HEK293 (cell line): Measurements from ENCODE around the gene UNC93B1.

Experiments used
- CTCF ChIA-PET: fragments of 350-600 bp; formaldehyde crosslinking; extraction: SDS; loops from one replicate; lab custom pipeline; 2021; ENCODE audit warnings: antibody characterized with exemption; lab: Yijun Ruan, JAX
- POLR2A ChIA-PET: fragments of 300-600 bp; formaldehyde crosslinking; extraction: SDS; loops from one replicate; lab custom pipeline; 2020; ENCODE audit warnings: antibody characterized with exemption, inconsistent platforms; lab: Yijun Ruan, JAX
- H3K27ac ChIP-seq: fragments of 200-500 bp; sonication (Bioruptor generic); 2 replicates; pipeline ENCODE4 v1.5.1; 2014; ENCODE audit warnings: low read depth, low read length, control low read depth, inconsistent platforms; ENCODE audit errors: extremely low read depth
- H3K36me3 ChIP-seq, 2 experiments: fragments of 200-500 bp in 1 of 2; sonication (Bioruptor generic) in 1 of 2; 1 replicate in 1 of 2; 2 replicates in 1 of 2; pipeline ENCODE4 v1.5.1; 2014 to 2017; ENCODE audit warnings: inconsistent platforms in 2 of 2, low read length in 2 of 2; ENCODE audit not compliant: control insufficient read depth in 2 of 2, insufficient read depth in 1 of 2
- H3K4me1 ChIP-seq: fragments of 200-500 bp; sonication (Bioruptor generic); 2 replicates; pipeline ENCODE4 v1.5.1; 2014; ENCODE audit warnings: mild to moderate bottlenecking, low read length, inconsistent platforms; ENCODE audit not compliant: control insufficient read depth, insufficient read depth
- H3K4me3 ChIP-seq: 2 replicates; pipeline ENCODE4 v1.5.1; 2011; ENCODE audit warnings: low read depth, mild to moderate bottlenecking, control low read depth, low read length, moderate library complexity
- H3K9me3 ChIP-seq: fragments of 200-500 bp; sonication (Bioruptor generic); 2 replicates; pipeline ENCODE4 v1.5.1; 2014; ENCODE audit warnings: low read depth, low read length, inconsistent platforms; ENCODE audit not compliant: control insufficient read depth, insufficient read depth
- EGR2 ChIP-seq: fragments of 450-650 bp; formaldehyde crosslinking; IDR thresholded peaks from 2 replicates; pipeline ENCODE4 v1.5.1; 2016; ENCODE audit warnings: low read depth, missing biosample characterization, missing genetic modification characterization
- GLIS2 ChIP-seq: fragments of 450-650 bp; formaldehyde crosslinking; IDR thresholded peaks from 2 replicates; pipeline ENCODE4 v1.5.1; 2016; ENCODE audit warnings: missing biosample characterization, missing genetic modification characterization
- SP2 ChIP-seq: fragments of 450-650 bp; formaldehyde crosslinking; IDR thresholded peaks from 2 replicates; pipeline ENCODE4 v1.5.1; 2016; ENCODE audit warnings: missing biosample characterization, missing genetic modification characterization
- SP3 ChIP-seq: fragments of 450-650 bp; formaldehyde crosslinking; IDR thresholded peaks from 2 replicates; pipeline ENCODE4 v1.5.1; 2016; ENCODE audit warnings: missing biosample characterization, missing genetic modification characterization
- YY2 ChIP-seq: fragments of 450-650 bp; formaldehyde crosslinking; IDR thresholded peaks from 2 replicates; pipeline ENCODE4 v1.5.1; 2016; ENCODE audit warnings: missing biosample characterization, missing genetic modification characterization
- ZBTB20 ChIP-seq: fragments of 450-650 bp; formaldehyde crosslinking; IDR thresholded peaks from 2 replicates; pipeline ENCODE4 v1.5.1; 2016; ENCODE audit warnings: missing biosample characterization, missing genetic modification characterization
- ZEB2 ChIP-seq: fragments of 450-650 bp; formaldehyde crosslinking; IDR thresholded peaks from 2 replicates; pipeline ENCODE4 v1.5.1; 2016; ENCODE audit warnings: missing biosample characterization, missing genetic modification characterization
- ZFHX2 ChIP-seq: fragments of 450-650 bp; formaldehyde crosslinking; conservative IDR thresholded peaks from 2 replicates; pipeline ENCODE4 v1.5.1; 2016; ENCODE audit warnings: missing biosample characterization, missing genetic modification characterization
- ZFP69B ChIP-seq: fragments of 450-650 bp; formaldehyde crosslinking; IDR thresholded peaks from 2 replicates; pipeline ENCODE4 v1.5.1; 2016; ENCODE audit warnings: missing biosample characterization, missing genetic modification characterization
- ZIC2 ChIP-seq: fragments of 450-650 bp; formaldehyde crosslinking; IDR thresholded peaks from 2 replicates; pipeline ENCODE4 v1.5.1; 2016; ENCODE audit warnings: missing biosample characterization, missing genetic modification characterization
- ZNF155 ChIP-seq: fragments of 450-650 bp; formaldehyde crosslinking; IDR thresholded peaks from 2 replicates; pipeline ENCODE4 v1.5.1; 2016; ENCODE audit warnings: missing biosample characterization, missing genetic modification characterization
- ZNF19 ChIP-seq: fragments of 450-650 bp; formaldehyde crosslinking; IDR thresholded peaks from 2 replicates; pipeline ENCODE4; 2016; ENCODE audit warnings: missing biosample characterization, missing genetic modification characterization, low read depth
- ZNF211 ChIP-seq: fragments of 450-650 bp; formaldehyde crosslinking; IDR thresholded peaks from 2 replicates; pipeline ENCODE4 v1.5.1; 2016; ENCODE audit warnings: low read depth, missing biosample characterization, missing genetic modification characterization
- ZNF223 ChIP-seq: fragments of 450-650 bp; formaldehyde crosslinking; IDR thresholded peaks from 2 replicates; pipeline ENCODE4 v1.5.1; 2016; ENCODE audit warnings: missing biosample characterization, missing genetic modification characterization
- ZNF266 ChIP-seq: fragments of 450-650 bp; formaldehyde crosslinking; IDR thresholded peaks from 2 replicates; pipeline ENCODE4 v1.5.1; 2016; ENCODE audit warnings: missing biosample characterization, missing genetic modification characterization, low read depth
- ZNF335 ChIP-seq: fragments of 450-650 bp; formaldehyde crosslinking; conservative IDR thresholded peaks from 2 replicates; pipeline ENCODE4 v1.5.1; 2016; ENCODE audit warnings: missing biosample characterization, missing genetic modification characterization
- ZNF366 ChIP-seq: fragments of 450-650 bp; formaldehyde crosslinking; conservative IDR thresholded peaks from 2 replicates; pipeline ENCODE4 v1.5.1; 2016; ENCODE audit warnings: missing biosample characterization, missing genetic modification characterization
- ZNF391 ChIP-seq: fragments of 450-650 bp; formaldehyde crosslinking; IDR thresholded peaks from 2 replicates; pipeline ENCODE4 v1.5.1; 2016; ENCODE audit warnings: low read depth, missing biosample characterization, missing genetic modification characterization, borderline replicate concordance
- ZNF394 ChIP-seq: fragments of 450-650 bp; formaldehyde crosslinking; IDR thresholded peaks from 2 replicates; pipeline ENCODE4 v1.5.1; 2016; ENCODE audit warnings: missing biosample characterization, missing genetic modification characterization, mild to moderate bottlenecking, moderate library complexity, borderline replicate concordance
- ZNF404 ChIP-seq: fragments of 450-650 bp; formaldehyde crosslinking; IDR thresholded peaks from 2 replicates; pipeline ENCODE4 v1.5.1; 2017; ENCODE audit warnings: missing biosample characterization, missing genetic modification characterization
- ZNF433 ChIP-seq: fragments of 450-650 bp; formaldehyde crosslinking; IDR thresholded peaks from 2 replicates; pipeline ENCODE4 v1.5.1; 2016; ENCODE audit warnings: missing biosample characterization, missing genetic modification characterization, low read depth
- ZNF510 ChIP-seq: fragments of 450-650 bp; formaldehyde crosslinking; IDR thresholded peaks from 2 replicates; pipeline ENCODE4 v1.5.1; 2018; ENCODE audit warnings: mild to moderate bottlenecking, missing genetic modification characterization, missing biosample characterization; ENCODE audit not compliant: insufficient replicate concordance
- ZNF530 ChIP-seq: fragments of 450-650 bp; formaldehyde crosslinking; IDR thresholded peaks from 2 replicates; pipeline ENCODE4 v1.5.1; 2016; ENCODE audit warnings: low read depth, missing biosample characterization, missing genetic modification characterization
- ZNF596 ChIP-seq: fragments of 450-650 bp; IDR thresholded peaks from 2 replicates; pipeline ENCODE4 v1.5.0; 2018; ENCODE audit warnings: missing biosample characterization, mild to moderate bottlenecking, missing genetic modification characterization, moderate library complexity
- ZNF600 ChIP-seq: fragments of 450-650 bp; formaldehyde crosslinking; IDR thresholded peaks from 2 replicates; pipeline ENCODE4 v1.5.1; 2016; ENCODE audit warnings: missing biosample characterization, missing genetic modification characterization
- ZNF626 ChIP-seq: fragments of 450-650 bp; sonication (Bioruptor Pico); formaldehyde crosslinking; IDR thresholded peaks from 2 replicates; pipeline ENCODE4 v1.5.1; 2018; ENCODE audit warnings: missing biosample characterization, missing genetic modification characterization, inconsistent platforms
- ZNF707 ChIP-seq: fragments of 450-650 bp; formaldehyde crosslinking; IDR thresholded peaks from 2 replicates; pipeline ENCODE4 v1.5.1; 2016; ENCODE audit warnings: missing biosample characterization, missing genetic modification characterization
- ZSCAN16 ChIP-seq: fragments of 450-650 bp; formaldehyde crosslinking; IDR thresholded peaks from 2 replicates; pipeline ENCODE4 v1.5.1; 2016; ENCODE audit warnings: missing biosample characterization, missing genetic modification characterization
- TF ChIP-seq, protein P1 (sequence below): fragments of 450-650 bp; formaldehyde crosslinking; IDR thresholded peaks from 2 replicates; pipeline ENCODE4 v1.5.1; 2017; ENCODE audit warnings: missing biosample characterization, missing genetic modification characterization
- TF ChIP-seq, protein P2 (sequence below): IDR thresholded peaks from 2 replicates; pipeline ENCODE4 v1.6.1; 2011; ENCODE audit warnings: mild to moderate bottlenecking, low read depth, low read length, borderline replicate concordance

Gene UNC93B1

DNA sequence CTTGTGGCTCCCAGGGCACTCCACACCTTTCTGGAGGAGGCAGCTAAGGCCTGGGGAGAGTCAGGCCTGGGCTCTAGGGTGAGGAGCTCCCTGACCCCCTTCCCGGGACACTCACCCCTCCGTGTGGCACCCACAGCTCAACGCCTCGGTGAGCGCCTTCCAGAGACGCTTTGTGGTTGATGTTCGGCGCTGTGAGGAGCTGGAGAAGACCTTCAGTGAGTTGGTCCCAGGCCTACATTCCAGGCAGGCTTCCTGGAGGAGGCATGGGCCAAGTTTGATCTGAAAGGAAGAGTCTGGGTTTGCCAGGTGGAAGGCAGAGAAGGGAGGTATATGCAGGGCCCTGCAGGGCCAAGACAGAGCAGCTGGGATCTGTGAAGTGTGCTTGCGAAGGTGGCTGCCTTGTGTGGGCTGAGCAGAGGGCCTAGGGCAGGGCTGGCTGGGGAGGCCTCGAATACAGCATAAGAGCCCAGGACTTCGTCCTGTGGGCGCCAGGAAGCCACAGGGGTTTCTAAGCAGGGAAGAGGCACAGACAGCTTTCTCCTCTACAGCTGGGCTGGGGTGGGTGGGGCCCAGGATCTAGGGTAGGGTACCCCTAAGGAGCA lies 37.8 kb upstream of the UNC93B1 start (continued):
- no peak for TF ChIP-seq ZNF266 (tag by site-specific recombination)

DNA sequence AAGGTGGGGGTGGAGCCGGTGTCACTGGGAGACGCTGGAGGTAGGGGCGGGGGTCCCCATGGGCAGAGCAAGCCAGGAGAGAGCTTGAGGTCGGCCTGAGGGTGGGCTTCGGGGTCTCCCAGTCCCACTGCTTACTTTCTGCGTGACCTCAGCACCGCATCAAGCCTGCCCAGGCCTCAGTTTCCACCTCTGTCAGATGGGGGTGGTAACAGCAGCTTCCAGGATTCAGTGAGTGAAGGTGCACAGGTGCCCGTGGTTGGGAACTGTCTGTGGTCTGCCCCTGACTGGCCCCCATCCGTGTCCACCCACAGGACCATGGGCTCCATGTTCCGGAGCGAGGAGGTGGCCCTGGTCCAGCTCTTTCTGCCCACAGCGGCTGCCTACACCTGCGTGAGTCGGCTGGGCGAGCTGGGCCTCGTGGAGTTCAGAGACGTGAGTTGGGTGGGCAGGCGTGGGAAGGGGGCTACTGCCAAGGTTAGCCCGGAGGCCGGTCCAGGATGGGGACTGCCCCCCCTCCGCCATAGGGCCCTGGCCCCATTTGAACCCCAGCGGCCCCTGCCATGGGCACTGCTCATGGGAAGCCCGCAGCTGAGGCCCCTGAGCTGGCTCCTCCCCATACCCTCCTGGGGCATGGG lies 37.2 kb upstream of the UNC93B1 start:
- H3K36me3 ChIP-seq, result peaks cover 0 to 16% of the 10 kb centered on the region in 2 experiments; a peak in 1 of 3 replicates
- no peak overlapping the region for H3K27ac ChIP-seq
- H3K4me1 ChIP-seq, result no peaks in the 10 kb centered on the region
- no peak overlapping the region for H3K4me3 ChIP-seq
- POLR2A ChIA-PET, result interaction anchor here (1.2 kb wide), 1 partner anchor 16 kb away, joined by 4 read pairs; no protein-coding TSS in a partner anchor
- CTCF ChIA-PET, result interaction anchor here (0.6 to 1.1 kb wide), 3 partner anchors 168 to 1259 kb away, joined by 3 to 4 read pairs (median 3); no protein-coding TSS in a partner anchor
- H3K9me3 ChIP-seq, result no peaks in the 10 kb centered on the region
- peak; percentile 84 for TF ChIP-seq ZFHX2 (tag by site-specific recombination)
- TF ChIP-seq, protein P1, sequence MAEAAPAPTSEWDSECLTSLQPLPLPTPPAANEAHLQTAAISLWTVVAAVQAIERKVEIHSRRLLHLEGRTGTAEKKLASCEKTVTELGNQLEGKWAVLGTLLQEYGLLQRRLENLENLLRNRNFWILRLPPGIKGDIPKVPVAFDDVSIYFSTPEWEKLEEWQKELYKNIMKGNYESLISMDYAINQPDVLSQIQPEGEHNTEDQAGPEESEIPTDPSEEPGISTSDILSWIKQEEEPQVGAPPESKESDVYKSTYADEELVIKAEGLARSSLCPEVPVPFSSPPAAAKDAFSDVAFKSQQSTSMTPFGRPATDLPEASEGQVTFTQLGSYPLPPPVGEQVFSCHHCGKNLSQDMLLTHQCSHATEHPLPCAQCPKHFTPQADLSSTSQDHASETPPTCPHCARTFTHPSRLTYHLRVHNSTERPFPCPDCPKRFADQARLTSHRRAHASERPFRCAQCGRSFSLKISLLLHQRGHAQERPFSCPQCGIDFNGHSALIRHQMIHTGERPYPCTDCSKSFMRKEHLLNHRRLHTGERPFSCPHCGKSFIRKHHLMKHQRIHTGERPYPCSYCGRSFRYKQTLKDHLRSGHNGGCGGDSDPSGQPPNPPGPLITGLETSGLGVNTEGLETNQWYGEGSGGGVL (tag by site-specific recombination), result no peak
- TF ChIP-seq ZNF394, result no peak
- no peak for TF ChIP-seq ZSCAN16 (tag by site-specific recombination)
- TF ChIP-seq ZNF626 (tag by site-specific recombination), result no peak
- TF ChIP-seq GLIS2 (tag by site-specific recombination), result 0 out of 2 replicates have a peak, but pooled peaks have one; percentile 28
- no peak for TF ChIP-seq ZNF510 (tag by site-specific recombination)
- TF ChIP-seq, protein P2, sequence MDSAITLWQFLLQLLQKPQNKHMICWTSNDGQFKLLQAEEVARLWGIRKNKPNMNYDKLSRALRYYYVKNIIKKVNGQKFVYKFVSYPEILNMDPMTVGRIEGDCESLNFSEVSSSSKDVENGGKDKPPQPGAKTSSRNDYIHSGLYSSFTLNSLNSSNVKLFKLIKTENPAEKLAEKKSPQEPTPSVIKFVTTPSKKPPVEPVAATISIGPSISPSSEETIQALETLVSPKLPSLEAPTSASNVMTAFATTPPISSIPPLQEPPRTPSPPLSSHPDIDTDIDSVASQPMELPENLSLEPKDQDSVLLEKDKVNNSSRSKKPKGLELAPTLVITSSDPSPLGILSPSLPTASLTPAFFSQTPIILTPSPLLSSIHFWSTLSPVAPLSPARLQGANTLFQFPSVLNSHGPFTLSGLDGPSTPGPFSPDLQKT, result no peak
- peak; percentile 83 for TF ChIP-seq EGR2 (tag by site-specific recombination)
- no peak for TF ChIP-seq ZNF223
- no peak for TF ChIP-seq SP3

DNA sequence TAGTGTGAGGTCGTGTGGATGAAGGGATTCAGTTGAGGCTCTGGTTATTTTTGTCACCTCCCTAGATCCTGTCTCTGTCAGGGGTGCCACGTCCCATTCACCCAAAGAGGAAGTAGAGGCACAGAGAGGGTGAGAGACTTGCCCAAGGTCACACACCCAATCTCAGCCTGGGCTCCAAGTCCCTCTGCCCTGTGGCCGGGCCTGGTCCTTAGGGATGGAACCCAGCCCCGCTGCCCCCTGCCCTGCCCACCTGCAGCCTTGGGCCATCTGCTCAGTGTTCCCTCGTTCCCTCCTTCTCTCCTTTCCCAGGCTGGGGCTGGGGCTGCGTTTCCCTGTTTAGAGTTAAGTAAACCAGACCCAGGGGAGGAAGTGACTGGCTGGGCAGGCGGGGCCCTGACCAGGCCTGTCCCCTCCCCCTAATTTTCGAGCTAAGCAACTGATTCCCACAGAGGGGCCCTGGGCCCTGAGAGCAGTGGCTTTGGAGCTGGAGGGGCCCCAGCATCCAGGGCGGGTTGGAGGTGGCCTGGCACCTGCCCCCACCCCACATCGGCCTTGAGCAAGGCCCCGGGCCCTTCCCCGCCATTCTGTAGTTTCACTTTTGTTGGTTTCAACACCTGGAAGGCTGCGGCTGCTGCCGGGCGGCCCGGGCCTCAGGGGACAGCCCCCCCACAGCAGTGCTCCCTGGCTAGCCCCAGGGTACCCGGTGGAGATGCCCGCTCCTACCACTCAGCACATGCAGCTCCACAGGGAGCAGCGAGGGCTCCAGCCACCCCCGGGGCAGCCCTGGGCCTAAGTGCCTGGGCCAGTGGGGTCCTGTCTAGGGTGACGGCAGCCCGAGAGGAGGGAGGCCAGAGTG lies 36.4 kb upstream of the UNC93B1 start:
- Histone ChIP-seq H3K9me3 (no peaks in the 10 kb centered on the region), H3K27ac (no peak overlapping the region), H3K4me3 (no peak overlapping the region), H3K4me1 (no peaks in the 10 kb centered on the region), H3K36me3 (peaks cover 0 to 21% of the 10 kb centered on the region in 2 experiments; a peak in 2 of 3 replicates)
- CTCF ChIA-PET, result interaction anchor here (0.6 to 1.1 kb wide), 3 partner anchors 169 to 258 kb away, joined by 3 to 4 read pairs (median 3); no protein-coding TSS in a partner anchor
- POLR2A ChIA-PET, result interaction anchor here (0.7 to 1.2 kb wide), 2 partner anchors 8 to 15 kb away, joined by 4 to 6 read pairs; no protein-coding TSS in a partner anchor
- TF ChIP-seq ZNF707 (tag by site-specific recombination), result no peak
- peak; percentile 33; the same call in 1 of the 2 replicates for TF ChIP-seq SP2
- TF ChIP-seq ZNF155 (tag by site-specific recombination), result no peak
- 0 out of 2 replicates have a peak, but pooled peaks have one; percentile 19 for TF ChIP-seq ZNF366
- TF ChIP-seq ZNF433 (tag by site-specific recombination), result no peak
- TF ChIP-seq ZNF211, result no peak
- TF ChIP-seq GLIS2 (tag by site-specific recombination), result peak; percentile 42
- TF ChIP-seq ZEB2 (tag by site-specific recombination), result no peak
- peak; percentile 48 for TF ChIP-seq ZNF335 (tag by site-specific recombination)
- no peak for TF ChIP-seq ZNF600 (tag by site-specific recombination)
- TF ChIP-seq ZNF19, result no peak
- no peak for TF ChIP-seq ZNF391
- no peak for TF ChIP-seq ZNF530
- TF ChIP-seq ZFP69B, result no peak
- no peak for TF ChIP-seq ZNF596 (tag by site-specific recombination)
- no peak for TF ChIP-seq YY2 (tag by site-specific recombination)
- TF ChIP-seq ZBTB20 (tag by site-specific recombination), result peak; percentile 33; the same call in 1 of the 2 replicates
- no peak for TF ChIP-seq ZNF404 (tag by site-specific recombination)
- TF ChIP-seq ZIC2 (tag by site-specific recombination), result peak; percentile 77
